Neural cell (in vitro differentiated cells): ENCODE measurements around the gene GPATCH2L. TPM values are rescaled to one million over a fixed set of nuclear protein-coding genes. Genes with fewer than 3 reads are reported as not detected.

Experiments
- H2AFZ ChIP-seq: fragments of 200-600, 300-800 bp; sonication (generic), shearing (Covaris generic); 2 replicates; pipeline ENCODE4 v1.6.0; 2014; ENCODE audit warnings: low read depth, mild to moderate bottlenecking, antibody characterized with exemption, low read length, moderate library complexity
- H3F3A ChIP-seq: fragments of 200-600 bp; shearing (Covaris generic); 2 replicates; pipeline ENCODE4 v1.6.1; 2016; ENCODE audit warnings: mild to moderate bottlenecking, moderate library complexity, mixed read lengths, antibody characterized with exemption, low read length; ENCODE audit not compliant: insufficient read depth, poor library complexity, severe bottlenecking
- H3K27ac ChIP-seq: fragments of 200-600, 300-800 bp; sonication (generic), shearing (Covaris generic); 2 replicates; pipeline ENCODE4 v1.5.1; 2014; ENCODE audit warnings: mild to moderate bottlenecking, low read length, moderate library complexity
- H3K27me3 ChIP-seq: fragments of 300-800, 200-600 bp; sonication (generic), shearing (Covaris generic); 2 replicates; pipeline ENCODE4 v1.6.0; 2014; ENCODE audit warnings: mild to moderate bottlenecking, low read depth, low read length, moderate library complexity; ENCODE audit not compliant: insufficient read depth
- H3K36me3 ChIP-seq: fragments of 300-800, 200-600 bp; sonication (generic), shearing (Covaris generic); 2 replicates; pipeline ENCODE4 v1.5.1; 2014; ENCODE audit warnings: mild to moderate bottlenecking, antibody characterized with exemption, low read length, moderate library complexity; ENCODE audit not compliant: insufficient read depth
- H3K4me2 ChIP-seq: fragments of 300-800, 200-600 bp; sonication (generic), shearing (Covaris generic); 2 replicates; pipeline ENCODE4 v1.6.0; 2014; ENCODE audit warnings: mild to moderate bottlenecking, low read length
- H3K4me3 ChIP-seq: fragments of 300-800, 200-600 bp; sonication (generic), shearing (Covaris generic); 2 replicates; pipeline ENCODE4 v1.5.1; 2014; ENCODE audit warnings: mild to moderate bottlenecking, low read length, moderate library complexity
- H3K79me2 ChIP-seq: fragments of 200-600 bp; shearing (Covaris generic); replicated peaks from 2 replicates; pipeline ENCODE4 v1.6.0; 2014; ENCODE audit warnings: mild to moderate bottlenecking, low read length, moderate library complexity; ENCODE audit not compliant: insufficient read depth
- H3K9ac ChIP-seq: fragments of 300-800, 200-600 bp; sonication (generic), shearing (Covaris generic); 2 replicates; pipeline ENCODE4 v1.6.1; 2016; ENCODE audit warnings: mild to moderate bottlenecking, low read length, mixed read lengths
- H3K9me2 ChIP-seq: fragments of 200-600 bp; shearing (Covaris generic); 2 replicates; pipeline ENCODE4 v1.6.1; 2016; ENCODE audit warnings: mild to moderate bottlenecking, low read length, mixed read lengths; ENCODE audit not compliant: insufficient read depth
- H3K9me3 ChIP-seq: fragments of 200-600, 300-800 bp; sonication (generic), shearing (Covaris generic); 2 replicates; pipeline ENCODE4 v1.6.1; 2016; ENCODE audit warnings: mild to moderate bottlenecking, mixed run types, low read length, moderate library complexity, mixed read lengths
- H4K20me1 ChIP-seq: fragments of 200-600 bp; shearing (Covaris generic); 2 replicates; pipeline ENCODE4 v1.6.1; 2016; ENCODE audit warnings: mild to moderate bottlenecking, mixed run types; ENCODE audit not compliant: insufficient read depth
- CTCF ChIP-seq: fragments of 450-650 bp; IDR thresholded peaks from 2 replicates; pipeline ENCODE4 v1.5.1; 2014; ENCODE audit warnings: antibody characterized with exemption, mild to moderate bottlenecking, moderate library complexity; ENCODE audit not compliant: poor library complexity, severe bottlenecking
- EP300 ChIP-seq: fragments of 450-650 bp; conservative IDR thresholded peaks from 2 replicates; pipeline ENCODE4 v1.6.1; 2014; ENCODE audit warnings: antibody characterized with exemption, mild to moderate bottlenecking, moderate library complexity; ENCODE audit not compliant: poor library complexity, severe bottlenecking
- EZH2 ChIP-seq: fragments of 200-600, 300-800 bp; shearing (Covaris generic), sonication (generic); IDR thresholded peaks from 2 replicates; pipeline ENCODE4 v1.6.1; 2014; ENCODE audit warnings: antibody characterized with exemption, low read length, borderline replicate concordance, mild to moderate bottlenecking; ENCODE audit not compliant: insufficient read depth, poor library complexity, severe bottlenecking
- MXI1 ChIP-seq: fragments of 450-650 bp; conservative IDR thresholded peaks from 2 replicates; pipeline ENCODE4 v1.6.1; 2014; ENCODE audit warnings: antibody characterized with exemption, mild to moderate bottlenecking; ENCODE audit not compliant: poor library complexity, severe bottlenecking
- POLR2AphosphoS5 ChIP-seq: IDR thresholded peaks from 2 replicates; pipeline ENCODE4 v1.6.1; 2012
- RAD21 ChIP-seq: fragments of 450-650 bp; conservative IDR thresholded peaks from 2 replicates; pipeline ENCODE4 v1.6.1; 2014; ENCODE audit warnings: antibody characterized with exemption, mild to moderate bottlenecking, moderate library complexity
- REST ChIP-seq: IDR thresholded peaks from 2 replicates; pipeline ENCODE4 v1.6.1; 2012; ENCODE audit warnings: borderline replicate concordance
- SMC3 ChIP-seq: fragments of 450-650 bp; conservative IDR thresholded peaks from 2 replicates; pipeline ENCODE4 v1.6.1; 2014; ENCODE audit warnings: antibody characterized with exemption, mild to moderate bottlenecking, moderate library complexity; ENCODE audit not compliant: poor library complexity
- TAF1 ChIP-seq: IDR thresholded peaks from 2 replicates; pipeline ENCODE4 v1.6.1; 2012; ENCODE audit warnings: low read depth
- polyA plus RNA-seq: library from polyadenylated mRNA; depleted of rRNA; stranded (reverse); fragments of >200 nt; gene quantifications from 2 replicates; pipeline ENCODE4 v1.2.3, GENCODE V29; 2014

Gene GPATCH2L
- polyA plus RNA-seq, 1 donor from 2014 or later: 49.6 TPM

GRCh38 chr14:76201162-76201561, 49.4 kb downstream of the GPATCH2L start:
- no peaks in the 10 kb centered on the region for H3K27me3 ChIP-seq
- no peaks in the 10 kb centered on the region for H3K9me3 ChIP-seq
- no peak overlapping the region for H3K4me2 ChIP-seq
- TF ChIP-seq REST: no peak
- no peak for TF ChIP-seq RAD21
- no peak for TF ChIP-seq SMC3
- no peak for TF ChIP-seq TAF1
- TF ChIP-seq POLR2AphosphoS5: no peak
- TF ChIP-seq EP300: no peak
- no peak for TF ChIP-seq CTCF
- no peak for TF ChIP-seq MXI1
- TF ChIP-seq EZH2: no peak
- no peak overlapping the region for H3K9ac ChIP-seq
- H2AFZ ChIP-seq: no peak overlapping the region
- no peaks in the 10 kb centered on the region for H3F3A ChIP-seq
- H4K20me1 ChIP-seq: no peaks in the 10 kb centered on the region
- peaks cover 5% of the 10 kb centered on the region for H3K36me3 ChIP-seq
- H3K4me3 ChIP-seq: no peak overlapping the region
- no peaks in the 10 kb centered on the region for H3K9me2 ChIP-seq
- no peak overlapping the region for H3K27ac ChIP-seq
- H3K79me2 ChIP-seq: no peaks in the 10 kb centered on the region

GRCh38 chr14:76203086-76204001, 51.6 kb downstream of the GPATCH2L start:
- Histone ChIP-seq H3K79me2 (no peaks in the 10 kb centered on the region), H3K27me3 (no peaks in the 10 kb centered on the region), H3K4me2 (no peak overlapping the region), H3K9me2 (no peaks in the 10 kb centered on the region), H4K20me1 (no peaks in the 10 kb centered on the region), H3F3A (no peaks in the 10 kb centered on the region), H3K9ac (no peak overlapping the region), H3K27ac (no peak overlapping the region), H3K9me3 (no peaks in the 10 kb centered on the region), H2AFZ (no peak overlapping the region), H3K36me3 (peaks cover 4% of the 10 kb centered on the region), H3K4me3 (no peak overlapping the region)
- no peak for TF ChIP-seq RAD21
- no peak for TF ChIP-seq REST
- TF ChIP-seq EP300: no peak
